ENCODE measurements around the gene TRPT1.

DNA sequence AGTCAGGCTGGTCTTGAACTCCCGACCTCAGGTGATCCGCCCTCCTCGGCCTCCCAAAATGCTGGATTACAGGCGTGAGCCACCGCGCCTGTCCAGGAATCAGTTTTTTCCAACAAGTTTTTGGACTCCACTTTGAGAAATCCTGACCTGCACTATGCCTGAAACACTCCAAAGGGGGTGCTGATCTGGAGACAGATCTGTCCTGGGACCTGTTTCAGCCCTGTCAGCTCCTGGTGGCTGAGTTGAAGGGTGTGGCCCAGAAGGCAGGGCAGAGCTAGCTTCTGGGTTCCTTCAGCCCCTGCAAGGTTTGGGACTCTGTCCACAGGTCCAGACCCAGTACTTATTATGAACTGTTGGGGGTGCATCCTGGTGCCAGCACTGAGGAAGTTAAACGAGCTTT lies 5.6 kb upstream of the TRPT1 start:
- TF ChIP-seq, protein P1, sequence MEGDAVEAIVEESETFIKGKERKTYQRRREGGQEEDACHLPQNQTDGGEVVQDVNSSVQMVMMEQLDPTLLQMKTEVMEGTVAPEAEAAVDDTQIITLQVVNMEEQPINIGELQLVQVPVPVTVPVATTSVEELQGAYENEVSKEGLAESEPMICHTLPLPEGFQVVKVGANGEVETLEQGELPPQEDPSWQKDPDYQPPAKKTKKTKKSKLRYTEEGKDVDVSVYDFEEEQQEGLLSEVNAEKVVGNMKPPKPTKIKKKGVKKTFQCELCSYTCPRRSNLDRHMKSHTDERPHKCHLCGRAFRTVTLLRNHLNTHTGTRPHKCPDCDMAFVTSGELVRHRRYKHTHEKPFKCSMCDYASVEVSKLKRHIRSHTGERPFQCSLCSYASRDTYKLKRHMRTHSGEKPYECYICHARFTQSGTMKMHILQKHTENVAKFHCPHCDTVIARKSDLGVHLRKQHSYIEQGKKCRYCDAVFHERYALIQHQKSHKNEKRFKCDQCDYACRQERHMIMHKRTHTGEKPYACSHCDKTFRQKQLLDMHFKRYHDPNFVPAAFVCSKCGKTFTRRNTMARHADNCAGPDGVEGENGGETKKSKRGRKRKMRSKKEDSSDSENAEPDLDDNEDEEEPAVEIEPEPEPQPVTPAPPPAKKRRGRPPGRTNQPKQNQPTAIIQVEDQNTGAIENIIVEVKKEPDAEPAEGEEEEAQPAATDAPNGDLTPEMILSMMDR (IDR thresholded peaks at IDR 0.05) = no peak
- no peak for TF ChIP-seq POLR2A (IDR thresholded peaks at IDR 0.05)

All from testis (tissue), 2 donors.